Measurements from ENCODE around the gene RPRM.

DNA sequence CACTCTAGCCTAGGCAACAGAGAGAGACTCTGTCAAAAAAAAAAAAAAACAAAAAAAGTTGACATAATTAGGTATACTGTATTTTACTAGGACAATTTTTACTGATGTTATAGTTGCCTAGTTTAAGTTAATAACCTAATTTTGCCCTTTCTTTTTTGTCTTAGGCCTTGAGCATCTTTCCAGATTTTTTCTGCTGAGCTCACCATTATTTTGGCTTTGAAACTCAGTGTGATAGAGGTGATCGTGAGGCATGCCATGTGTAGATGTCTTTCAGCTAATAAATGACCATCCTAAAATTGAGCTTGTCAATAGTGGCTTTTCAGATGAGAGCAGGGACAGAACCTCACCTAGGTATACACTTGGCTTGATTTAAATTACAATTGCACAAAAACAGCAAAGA, 47.4 kb downstream of the RPRM start:
- no peak for TF ChIP-seq CTCF (conservative IDR thresholded peaks at IDR 0.05)
- TF ChIP-seq ZFX (IDR thresholded peaks at IDR 0.05): no peak

All from C4-2B (cell line).